ENCODE results near the gene B3GLCT.

B3GLCT gene

GRCh38 chr13:31224963-31225559 lies 25.3 kb downstream of the B3GLCT start:
- no peak for DNase-seq

- DNase-seq = no peak
Measured at GRCh38 chr13:31225998-31226675, 26.4 kb downstream of the B3GLCT start.

GRCh38 chr13:31227063-31227462 lies 27.3 kb downstream of the B3GLCT start:
- DNase-seq = no peak

GRCh38 chr13:31227870-31228269 lies 28.1 kb downstream of the B3GLCT start:
- DNase-seq = no peak

GRCh38 chr13:31234729-31235128 lies 35.0 kb downstream of the B3GLCT start:
- no peak for DNase-seq

- no peak for DNase-seq
Measured at GRCh38 chr13:31236211-31236786, 36.5 kb downstream of the B3GLCT start.

- DNase-seq = no peak
Measured at GRCh38 chr13:31240921-31241320, 41.1 kb downstream of the B3GLCT start.

- DNase-seq = no peak
Measured at GRCh38 chr13:31242367-31242766, 42.6 kb downstream of the B3GLCT start.

GRCh38 chr13:31242916-31243315 lies 43.1 kb downstream of the B3GLCT start:
- DNase-seq = no peak

- DNase-seq = no peak
Measured at GRCh38 chr13:31245598-31246373, 46.0 kb downstream of the B3GLCT start.

- DNase-seq = no peak
Measured at GRCh38 chr13:31246918-31247317, 47.1 kb downstream of the B3GLCT start.

- no peak for DNase-seq
Measured at GRCh38 chr13:31248361-31248760, 48.6 kb downstream of the B3GLCT start.

GRCh38 chr13:31248965-31249539 lies 49.3 kb downstream of the B3GLCT start:
- no peak for DNase-seq

GRCh38 chr13:31250435-31250834 lies 50.7 kb downstream of the B3GLCT start:
- no peak for DNase-seq

- DNase-seq = no peak
Measured at GRCh38 chr13:31261241-31261640, 61.5 kb downstream of the B3GLCT start.

- no peak for DNase-seq
Measured at GRCh38 chr13:31263346-31263745, 63.6 kb downstream of the B3GLCT start.

GRCh38 chr13:31264151-31264550 lies 64.4 kb downstream of the B3GLCT start:
- DNase-seq = no peak

- DNase-seq = no peak
Measured at GRCh38 chr13:31267126-31267784, 67.5 kb downstream of the B3GLCT start.

- no peak for DNase-seq
Measured at GRCh38 chr13:31274390-31274789, 74.6 kb downstream of the B3GLCT start.

- DNase-seq = no peak
Measured at GRCh38 chr13:31276421-31276820, 76.6 kb downstream of the B3GLCT start.

- DNase-seq = no peak
Measured at GRCh38 chr13:31278869-31279268, 79.1 kb downstream of the B3GLCT start.

- no peak for DNase-seq
Measured at GRCh38 chr13:31282741-31283455, 83.1 kb downstream of the B3GLCT start.
